Esophagus squamous epithelium (tissue), 4 donors: Measurements from ENCODE around the gene GPC5.

ENCODE experiments used
- CTCF ChIP-seq, 6 experiments: fragments of 450-650 bp in 4 of 6; fragments of 200-600 bp in 2 of 6; sonication (generic) in 2 of 6; IDR thresholded peaks; one replicate each; pipeline ENCODE4 v1.5.1; 2016 to 2019; ENCODE audit warnings: antibody characterized with exemption in 6 of 6, mild to moderate bottlenecking in 4 of 6, moderate library complexity in 4 of 6
- POLR2A ChIP-seq, 4 donors: fragments of 450-650 bp; IDR thresholded peaks; one replicate each; pipeline ENCODE4 v1.6.1; 2017; ENCODE audit warnings: antibody characterized with exemption in 4 of 4, mild to moderate bottlenecking in 4 of 4, moderate library complexity in 3 of 4

GRCh38 chr13:92735909-92736308 lies 1337.5 kb downstream of the GPC5 start:
- TF ChIP-seq CTCF (IDR thresholded peaks at IDR 0.05) (no peak), POLR2A (IDR thresholded peaks at IDR 0.05) (no peak)
